Fibroblast of mammary gland (primary cell): Measurements from ENCODE around the gene MBOAT7.
"Not testable (repeated sequence)": the region's sequence is repeated elsewhere in the genome, so short reads cannot be mapped to it uniquely, and the experiment has no call there.

Source experiments
- DNase-seq: peaks from one replicate; pipeline ENCODE4 v3.0.0-alpha.2; 2010; ENCODE audit warnings: low read depth
- H3K4me3 ChIP-seq: 2 replicates; pipeline ENCODE4 v1.5.1; 2011; ENCODE audit warnings: low read depth, mild to moderate bottlenecking, low read length, moderate library complexity; ENCODE audit not compliant: control insufficient read depth
- TF ChIP-seq, protein P1 (sequence below): conservative IDR thresholded peaks from 2 replicates; pipeline ENCODE4 v1.5.1; 2011; ENCODE audit warnings: low read depth, low read length, inconsistent platforms; ENCODE audit not compliant: control insufficient read depth, insufficient read depth

The MBOAT7 gene

DNA sequence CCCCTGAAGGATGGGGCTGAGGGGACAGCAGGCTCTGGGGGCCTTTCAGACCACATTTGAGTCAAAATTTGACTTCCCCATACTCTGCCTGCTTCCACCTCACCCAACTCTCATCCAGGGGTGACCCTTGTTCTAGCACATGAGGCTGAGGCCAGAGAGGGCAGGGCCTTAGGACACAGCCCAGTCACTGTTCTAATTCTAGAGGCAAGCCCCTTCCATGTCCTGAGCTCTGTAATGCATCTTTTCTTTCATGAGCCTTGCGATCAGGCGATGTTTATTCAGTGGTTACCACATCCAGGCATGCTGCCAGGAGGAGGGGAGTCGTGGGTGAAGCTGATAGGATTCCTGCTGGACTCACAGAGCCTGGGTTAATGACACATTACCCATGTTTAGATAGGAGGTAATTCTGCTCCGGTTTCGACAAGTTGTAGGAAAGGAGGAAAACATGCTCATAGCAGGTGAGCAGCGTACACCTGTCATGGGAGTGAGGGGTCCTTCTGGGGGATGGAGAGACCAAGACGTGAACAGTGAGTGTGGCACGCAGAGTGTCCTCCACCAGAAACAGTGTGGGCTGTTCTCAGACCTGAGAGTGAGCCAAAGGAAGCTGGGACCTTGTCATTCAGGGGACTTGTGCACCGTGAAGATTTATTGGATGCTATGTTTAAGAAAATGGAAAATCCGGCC is 20.6 kb upstream of the MBOAT7 start:
- H3K4me3 ChIP-seq = no peak overlapping the region
- peak; percentile 99 for DNase-seq

DNA sequence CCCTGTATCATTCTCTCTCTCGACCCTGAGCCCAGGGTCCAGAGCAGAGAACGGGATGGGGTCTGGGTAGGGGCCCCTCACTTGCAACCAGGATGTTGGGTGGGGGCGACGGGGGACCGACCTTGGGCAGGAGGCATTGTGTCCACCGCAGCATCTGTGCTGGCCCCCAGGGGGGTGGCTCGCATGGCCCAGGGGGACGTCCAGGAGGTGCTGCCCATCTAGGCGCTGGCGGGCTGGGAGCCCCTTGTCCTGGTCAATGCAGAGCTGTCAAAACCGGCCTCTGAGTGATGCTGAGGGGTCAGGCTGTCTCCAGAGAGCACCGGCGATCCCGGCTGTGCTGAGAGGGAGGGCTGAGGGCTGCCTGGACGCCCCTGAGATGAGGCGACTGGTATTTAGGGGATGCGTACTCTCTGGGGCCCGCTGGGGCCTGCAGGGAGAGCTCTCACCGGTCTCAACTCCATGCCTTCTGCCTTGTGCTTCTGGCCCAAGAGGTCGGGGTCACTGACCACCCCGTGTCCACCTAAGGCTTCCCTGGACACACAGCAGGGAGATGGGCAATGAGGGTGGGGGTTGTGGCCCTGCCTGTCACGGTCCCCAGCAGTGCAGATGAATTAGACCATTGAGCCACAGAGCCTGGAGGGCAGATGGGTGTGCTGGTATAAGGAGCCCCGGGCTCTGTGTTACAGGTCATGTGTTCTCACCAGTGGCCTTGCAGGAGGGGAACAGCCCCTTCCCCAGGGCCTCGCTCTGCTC is 19.9 kb upstream of the MBOAT7 start:
- DNase-seq = no peak
- H3K4me3 ChIP-seq = no peak overlapping the region
- TF ChIP-seq, protein P1, sequence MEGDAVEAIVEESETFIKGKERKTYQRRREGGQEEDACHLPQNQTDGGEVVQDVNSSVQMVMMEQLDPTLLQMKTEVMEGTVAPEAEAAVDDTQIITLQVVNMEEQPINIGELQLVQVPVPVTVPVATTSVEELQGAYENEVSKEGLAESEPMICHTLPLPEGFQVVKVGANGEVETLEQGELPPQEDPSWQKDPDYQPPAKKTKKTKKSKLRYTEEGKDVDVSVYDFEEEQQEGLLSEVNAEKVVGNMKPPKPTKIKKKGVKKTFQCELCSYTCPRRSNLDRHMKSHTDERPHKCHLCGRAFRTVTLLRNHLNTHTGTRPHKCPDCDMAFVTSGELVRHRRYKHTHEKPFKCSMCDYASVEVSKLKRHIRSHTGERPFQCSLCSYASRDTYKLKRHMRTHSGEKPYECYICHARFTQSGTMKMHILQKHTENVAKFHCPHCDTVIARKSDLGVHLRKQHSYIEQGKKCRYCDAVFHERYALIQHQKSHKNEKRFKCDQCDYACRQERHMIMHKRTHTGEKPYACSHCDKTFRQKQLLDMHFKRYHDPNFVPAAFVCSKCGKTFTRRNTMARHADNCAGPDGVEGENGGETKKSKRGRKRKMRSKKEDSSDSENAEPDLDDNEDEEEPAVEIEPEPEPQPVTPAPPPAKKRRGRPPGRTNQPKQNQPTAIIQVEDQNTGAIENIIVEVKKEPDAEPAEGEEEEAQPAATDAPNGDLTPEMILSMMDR = no peak

More for the DNA sequence above, 20.6 kb upstream of the MBOAT7 start:
- TF ChIP-seq, protein P1 = no peak

DNA sequence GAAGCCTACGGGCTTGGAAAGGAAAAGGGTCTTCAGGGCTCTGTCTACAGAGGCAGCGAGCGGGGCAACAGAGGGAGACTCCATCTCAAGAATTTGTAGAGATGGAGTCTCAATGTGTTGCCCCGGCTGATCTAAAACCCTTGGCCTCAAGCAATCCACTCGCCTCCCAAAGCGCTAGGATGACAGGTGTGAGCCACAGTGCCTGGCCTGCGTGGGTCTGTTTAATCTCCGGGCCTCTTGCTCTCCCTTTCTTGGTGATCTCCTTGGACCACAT is 19.3 kb upstream of the MBOAT7 start:
- DNase-seq = peak; percentile 30
- TF ChIP-seq, protein P1 = no peak
- no peak overlapping the region for H3K4me3 ChIP-seq

DNA sequence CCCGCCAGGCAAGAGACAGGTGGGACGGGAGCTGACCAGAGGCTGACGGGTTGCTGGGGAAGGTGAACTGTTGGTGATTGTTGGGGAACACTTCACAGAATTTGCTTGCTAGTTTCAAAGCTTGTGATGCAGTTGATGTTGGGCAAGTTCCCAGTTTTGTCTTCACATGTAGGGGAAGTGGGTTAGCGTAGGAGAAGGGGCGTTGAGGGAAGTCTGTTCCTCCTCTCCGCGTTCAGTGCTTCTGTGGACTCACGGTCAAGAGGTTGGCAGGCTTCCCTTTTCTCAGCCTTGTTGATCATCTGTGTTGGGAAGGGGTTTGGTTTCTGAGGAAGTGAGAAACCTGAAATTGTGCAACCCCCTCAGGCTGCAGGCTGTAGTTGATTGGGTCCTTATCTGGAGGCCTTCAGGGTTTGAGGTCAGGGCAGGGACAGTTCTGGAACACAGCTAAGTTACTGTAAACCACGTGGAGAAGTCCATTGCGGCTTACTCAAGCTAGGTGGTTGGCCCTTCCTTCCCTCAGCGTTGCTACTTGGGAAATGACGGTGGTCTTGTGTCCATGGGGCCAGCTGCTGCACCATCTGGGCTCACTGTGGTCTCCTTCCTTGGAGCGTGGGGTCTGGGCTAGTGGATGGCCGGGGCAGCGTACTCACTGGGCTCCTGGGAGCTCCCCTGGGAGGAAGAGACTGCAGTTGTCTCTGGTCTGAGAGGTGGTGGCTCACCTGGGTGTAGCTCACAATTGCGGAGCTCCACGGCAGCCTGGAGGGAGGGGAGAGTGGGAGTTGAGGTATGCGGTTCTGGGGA is 18.8 kb upstream of the MBOAT7 start:
- peak; percentile 98 for DNase-seq
- TF ChIP-seq, protein P1 = no peak
- H3K4me3 ChIP-seq = no peak overlapping the region

DNA sequence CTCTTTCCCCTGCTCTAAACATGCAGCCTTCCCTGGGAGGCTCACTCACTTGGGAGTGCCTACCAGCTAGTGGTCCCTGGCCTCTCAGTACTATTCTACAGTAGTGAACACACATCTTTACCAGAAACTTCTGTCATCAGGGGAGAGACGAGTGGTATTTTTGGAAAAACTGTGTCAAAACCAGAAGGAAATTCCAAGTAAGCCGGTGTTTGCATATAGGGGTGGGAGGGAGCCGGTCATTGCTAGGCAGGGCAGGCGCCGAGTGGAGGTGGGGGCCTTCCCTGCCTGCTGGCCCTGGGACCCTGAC is 18.2 kb upstream of the MBOAT7 start:
- H3K4me3 ChIP-seq = no peak overlapping the region
- no peak for DNase-seq
- TF ChIP-seq, protein P1 = no peak

DNA sequence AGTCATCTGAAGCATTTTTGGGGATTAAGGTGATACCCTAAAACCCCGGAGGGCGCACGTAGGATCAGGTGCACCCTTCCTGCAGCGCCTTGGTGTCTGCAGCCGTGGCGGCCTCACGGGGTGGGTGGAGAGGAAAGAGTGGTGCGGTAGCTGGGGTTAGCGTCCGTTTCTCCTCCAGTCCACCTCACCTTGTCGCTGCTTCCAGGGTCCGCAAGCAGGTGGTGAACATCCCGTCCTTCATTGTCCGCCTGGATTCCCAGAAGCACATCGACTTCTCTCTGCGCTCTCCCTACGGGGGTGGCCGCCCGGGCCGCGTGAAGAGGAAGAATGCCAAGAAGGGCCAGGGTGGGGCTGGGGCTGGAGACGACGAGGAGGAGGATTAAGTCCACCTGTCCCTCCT is 17.8 kb upstream of the MBOAT7 start:
- DNase-seq, H3K4me3 ChIP-seq: not testable (repeated sequence)

DNA sequence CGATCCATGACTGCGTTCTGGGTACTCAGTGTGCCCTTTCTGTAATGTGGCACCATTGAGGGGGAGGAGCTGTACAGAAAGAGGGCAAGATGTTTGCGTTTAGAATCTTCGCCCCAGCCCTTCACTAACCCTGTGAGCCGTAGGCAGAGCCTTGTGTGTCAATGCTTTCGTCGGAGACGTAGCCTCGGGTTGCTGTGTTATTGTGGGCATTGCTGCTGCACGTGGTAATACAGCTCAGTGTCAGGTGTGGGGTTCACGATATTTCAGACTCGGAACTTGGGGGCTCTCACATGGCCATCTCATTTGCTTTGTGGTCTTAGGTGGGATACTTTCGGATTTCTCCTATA is 17.4 kb upstream of the MBOAT7 start:
- no peak overlapping the region for H3K4me3 ChIP-seq
- no peak for DNase-seq
- TF ChIP-seq, protein P1 = no peak
